Measurements from ENCODE around the gene ANK2. TPM values are rescaled to one million over a fixed set of nuclear protein-coding genes. Genes with fewer than 3 reads are reported as not detected.

ANK2 gene
- total RNA-seq, 4 donors from 2014 or later, result 25.9 to 64.4 (median 55.4) TPM

- H3K27ac ChIP-seq, result no peak overlapping the region
- intact Hi-C loops (cut with DNase I), result no loop called here
- H3K27me3 ChIP-seq, result no peaks in the 10 kb centered on the region
- no peak for TF ChIP-seq POLR2A (IDR thresholded peaks at IDR 0.05)
- TF ChIP-seq, protein P1, sequence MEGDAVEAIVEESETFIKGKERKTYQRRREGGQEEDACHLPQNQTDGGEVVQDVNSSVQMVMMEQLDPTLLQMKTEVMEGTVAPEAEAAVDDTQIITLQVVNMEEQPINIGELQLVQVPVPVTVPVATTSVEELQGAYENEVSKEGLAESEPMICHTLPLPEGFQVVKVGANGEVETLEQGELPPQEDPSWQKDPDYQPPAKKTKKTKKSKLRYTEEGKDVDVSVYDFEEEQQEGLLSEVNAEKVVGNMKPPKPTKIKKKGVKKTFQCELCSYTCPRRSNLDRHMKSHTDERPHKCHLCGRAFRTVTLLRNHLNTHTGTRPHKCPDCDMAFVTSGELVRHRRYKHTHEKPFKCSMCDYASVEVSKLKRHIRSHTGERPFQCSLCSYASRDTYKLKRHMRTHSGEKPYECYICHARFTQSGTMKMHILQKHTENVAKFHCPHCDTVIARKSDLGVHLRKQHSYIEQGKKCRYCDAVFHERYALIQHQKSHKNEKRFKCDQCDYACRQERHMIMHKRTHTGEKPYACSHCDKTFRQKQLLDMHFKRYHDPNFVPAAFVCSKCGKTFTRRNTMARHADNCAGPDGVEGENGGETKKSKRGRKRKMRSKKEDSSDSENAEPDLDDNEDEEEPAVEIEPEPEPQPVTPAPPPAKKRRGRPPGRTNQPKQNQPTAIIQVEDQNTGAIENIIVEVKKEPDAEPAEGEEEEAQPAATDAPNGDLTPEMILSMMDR (IDR thresholded peaks at IDR 0.05), result no peak
- DNase-seq, result no peak
- H3K36me3 ChIP-seq, result no peaks in the 10 kb centered on the region
- H3K9me3 ChIP-seq, result no peaks in the 10 kb centered on the region
- H3K4me1 ChIP-seq, result no peaks in the 10 kb centered on the region
- 78 to 83% methylated on average over 1 of the region's 1 CpG for WGBS, 2 donors
- H3K4me3 ChIP-seq (replicated peaks in 1 of 3), result no peak overlapping the region
Measured at GRCh38 chr4:113013751-113014150, 35.7 kb upstream of the ANK2 start.

DNA sequence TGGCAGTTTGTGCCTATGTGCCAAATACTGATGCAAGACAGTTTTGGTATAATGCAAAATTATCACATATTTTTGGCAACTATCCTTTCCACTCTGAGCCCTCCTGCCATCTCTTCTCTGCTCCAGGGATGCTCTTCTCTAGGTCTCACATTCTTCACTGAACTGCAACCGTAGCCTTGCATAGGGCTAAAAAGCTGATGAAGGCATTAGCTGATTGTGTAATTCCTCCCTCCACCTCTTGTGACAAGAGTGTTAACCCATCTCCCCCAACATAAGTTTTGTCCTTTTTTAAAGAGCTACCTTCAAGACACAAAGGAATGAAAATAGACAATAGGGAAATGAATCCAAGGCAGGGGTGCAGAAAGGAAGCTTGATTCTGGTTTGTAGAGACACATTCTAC is 33.1 kb upstream of the ANK2 start:
- Histone ChIP-seq H3K27me3 (no peaks in the 10 kb centered on the region), H3K4me1 (no peaks in the 10 kb centered on the region), H3K9me3 (no peaks in the 10 kb centered on the region), H3K4me3 (replicated peaks in 1 of 3) (no peak overlapping the region), H3K36me3 (no peaks in the 10 kb centered on the region), H3K27ac (no peak overlapping the region)
- TF ChIP-seq, protein P1 (IDR thresholded peaks at IDR 0.05), result no peak
- TF ChIP-seq POLR2A (IDR thresholded peaks at IDR 0.05), result no peak
- WGBS, 2 donors, result 87 to 94% methylated on average over 1 of the region's 1 CpG
- intact Hi-C loops (cut with DNase I), result no loop called here
- DNase-seq, result no peak

- intact Hi-C loops (cut with DNase I), result no loop called here
- WGBS, 2 donors, result 28 to 32% methylated on average over 1 of the region's 1 CpG
- Histone ChIP-seq H3K9me3 (no peaks in the 10 kb centered on the region), H3K36me3 (no peaks in the 10 kb centered on the region), H3K27me3 (no peaks in the 10 kb centered on the region), H3K27ac (no peak overlapping the region), H3K4me1 (no peaks in the 10 kb centered on the region), H3K4me3 (replicated peaks in 1 of 3) (no peak overlapping the region)
- no peak for DNase-seq
- TF ChIP-seq, protein P1 (IDR thresholded peaks at IDR 0.05), result no peak
- TF ChIP-seq POLR2A (IDR thresholded peaks at IDR 0.05), result no peak
Measured at GRCh38 chr4:113020966-113021365, 28.5 kb upstream of the ANK2 start.

DNA sequence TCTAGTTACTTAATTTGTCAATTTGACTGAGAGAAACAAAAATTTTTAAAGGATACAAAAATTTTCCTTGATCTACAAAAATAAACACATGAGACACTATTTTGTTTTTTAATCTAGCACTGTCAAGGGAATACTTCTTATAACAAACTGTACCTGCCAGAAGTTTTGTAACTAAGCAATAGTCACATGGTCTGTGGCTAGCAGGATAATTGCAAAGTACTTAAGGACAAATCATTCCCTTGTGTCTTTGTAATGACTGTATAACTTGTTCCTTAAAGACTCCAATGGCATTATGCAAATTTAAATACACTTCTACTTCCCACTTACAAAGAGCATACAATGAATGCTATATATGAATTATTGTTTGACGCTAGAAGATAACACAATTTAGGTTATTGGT is 25.1 kb upstream of the ANK2 start:
- Histone ChIP-seq H3K27me3 (no peaks in the 10 kb centered on the region), H3K36me3 (no peaks in the 10 kb centered on the region), H3K27ac (no peak overlapping the region), H3K4me1 (no peaks in the 10 kb centered on the region), H3K4me3 (replicated peaks in 1 of 3) (no peak overlapping the region), H3K9me3 (no peaks in the 10 kb centered on the region)
- intact Hi-C loops (cut with DNase I), result no loop called here
- TF ChIP-seq, protein P1 (IDR thresholded peaks at IDR 0.05), result no peak
- TF ChIP-seq POLR2A (IDR thresholded peaks at IDR 0.05), result no peak
- DNase-seq, result no peak
- WGBS, 2 donors, result 97 to 100% methylated on average over 1 of the region's 1 CpG

GRCh38 chr4:113025416-113025815 is 24.0 kb upstream of the ANK2 start:
- intact Hi-C loops (cut with DNase I), result no loop called here
- H3K9me3 ChIP-seq, result no peaks in the 10 kb centered on the region
- no peak for TF ChIP-seq POLR2A (IDR thresholded peaks at IDR 0.05)
- TF ChIP-seq, protein P1 (IDR thresholded peaks at IDR 0.05), result no peak
- no peaks in the 10 kb centered on the region for H3K4me1 ChIP-seq
- no peak overlapping the region for H3K4me3 ChIP-seq (replicated peaks in 1 of 3)
- no peaks in the 10 kb centered on the region for H3K27me3 ChIP-seq
- H3K36me3 ChIP-seq, result no peaks in the 10 kb centered on the region
- 79 to 89% methylated on average over 1 of the region's 1 CpG for WGBS, 2 donors
- H3K27ac ChIP-seq, result no peak overlapping the region
- DNase-seq, result no peak

Data from thyroid gland (tissue), 4 donors.